Mononuclear cell (primary cell): ENCODE data around the gene MCF2L2. TPM values are rescaled to one million over a fixed set of nuclear protein-coding genes. Genes with fewer than 3 reads are reported as not detected.

Experiments used
- H3K27me3 ChIP-seq: 2 replicates; pipeline ENCODE4 v1.6.0; 2011; ENCODE audit warnings: low read length, control low read depth; ENCODE audit not compliant: insufficient read depth
- H3K4me1 ChIP-seq: 2 replicates; pipeline ENCODE4 v1.5.1; 2011; ENCODE audit warnings: mild to moderate bottlenecking, low read length, control low read depth; ENCODE audit not compliant: insufficient read depth
- H3K4me3 ChIP-seq: 2 replicates; pipeline ENCODE4 v1.5.1; 2011; ENCODE audit warnings: mild to moderate bottlenecking, low read length, moderate library complexity
- H3K9me3 ChIP-seq: 2 replicates; pipeline ENCODE4 v1.5.1; 2011; ENCODE audit warnings: low read depth, mild to moderate bottlenecking, control low read depth, low read length
- total RNA-seq: library from RNA; depleted of rRNA; stranded (reverse); fragments of >200 nt; gene quantifications from one replicate; pipeline ENCODE4 v1.2.3, GENCODE V29; 2012

The MCF2L2 gene
- total RNA-seq, 1 donor: 2.9 TPM

DNA sequence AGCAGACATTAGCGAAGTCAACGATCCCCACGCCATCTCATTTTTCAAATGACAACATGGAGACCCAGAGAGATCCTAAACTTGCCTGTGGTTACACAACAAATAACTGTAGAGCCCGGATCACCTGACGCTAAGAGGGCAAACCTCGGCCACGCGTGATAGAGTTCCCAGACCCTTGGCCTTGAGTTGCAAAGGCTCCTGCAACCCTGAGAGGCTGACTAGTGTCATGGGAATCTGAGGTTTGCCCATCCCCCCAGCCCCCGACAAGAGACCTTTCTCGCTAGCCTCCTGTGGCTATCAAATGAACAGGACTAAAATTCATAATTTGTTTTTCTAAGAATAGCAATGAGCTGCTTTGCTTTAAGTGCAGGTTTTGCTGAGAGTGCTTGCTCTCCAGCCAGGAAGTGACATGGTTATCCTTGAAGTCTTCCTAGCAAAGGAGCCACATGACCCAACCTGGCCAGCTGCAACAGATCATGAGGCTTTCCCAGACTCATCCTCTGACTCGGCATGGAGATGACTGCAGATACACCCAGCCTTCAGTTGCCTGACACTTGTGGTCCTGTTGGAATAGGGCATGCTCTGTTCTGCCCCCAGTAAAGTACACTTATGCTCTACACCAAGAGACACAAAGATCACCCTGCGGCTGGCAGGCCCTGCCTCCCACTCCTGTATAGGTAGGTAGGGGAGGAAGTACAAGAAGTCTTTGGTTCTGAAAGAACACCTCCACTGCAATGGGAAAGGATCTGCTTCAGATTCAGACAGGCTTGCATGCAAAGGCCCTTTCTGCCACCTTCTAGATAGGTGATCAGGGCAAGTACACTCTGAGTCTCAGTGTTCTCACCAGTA is 36.0 kb downstream of the MCF2L2 start:
- Histone ChIP-seq H3K9me3 (no peaks in the 10 kb centered on the region), H3K4me1 (no peaks in the 10 kb centered on the region), H3K27me3 (no peaks in the 10 kb centered on the region), H3K4me3 (no peak overlapping the region)

DNA sequence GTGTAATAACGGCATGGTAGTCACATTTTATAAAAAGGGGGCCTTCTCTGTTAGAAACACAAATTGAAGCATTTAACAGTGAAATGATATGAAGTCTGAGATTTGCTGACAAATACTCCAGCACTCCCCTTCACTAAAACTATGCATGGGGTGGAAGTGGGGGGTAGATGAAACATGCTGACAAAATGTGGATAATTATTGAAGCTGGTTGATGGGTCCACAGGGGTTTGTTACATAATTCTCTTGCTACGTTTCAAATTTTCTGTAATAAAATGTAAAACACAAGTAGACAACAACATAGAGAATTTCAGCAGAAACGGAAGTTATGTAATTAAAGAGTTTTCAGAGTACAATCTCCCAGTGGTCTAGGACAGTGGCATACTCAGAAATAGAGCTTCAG is 37.0 kb downstream of the MCF2L2 start:
- no peak overlapping the region for H3K4me3 ChIP-seq
- H3K9me3 ChIP-seq: no peaks in the 10 kb centered on the region
- H3K4me1 ChIP-seq: no peaks in the 10 kb centered on the region
- no peaks in the 10 kb centered on the region for H3K27me3 ChIP-seq

DNA sequence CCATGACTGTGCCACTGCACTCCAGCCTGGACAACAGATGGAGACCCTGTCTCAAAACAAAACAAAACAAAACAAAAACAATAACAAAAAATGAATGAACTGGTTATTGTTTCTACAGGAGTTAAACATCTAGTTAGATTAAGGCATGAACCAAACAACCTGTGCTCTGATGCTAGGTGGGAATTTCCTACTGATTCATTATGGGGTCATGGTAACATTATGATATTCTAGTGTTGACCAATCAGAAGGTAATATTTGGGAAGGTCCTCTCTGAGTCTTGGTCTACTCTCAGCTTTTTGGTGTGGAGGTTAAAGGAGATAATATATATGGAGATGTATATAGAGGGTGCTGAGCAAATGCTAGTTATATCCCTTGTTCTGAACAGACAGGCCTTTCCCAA is 37.6 kb downstream of the MCF2L2 start:
- Histone ChIP-seq H3K27me3 (no peaks in the 10 kb centered on the region), H3K9me3 (no peaks in the 10 kb centered on the region), H3K4me3 (no peak overlapping the region), H3K4me1 (no peaks in the 10 kb centered on the region)

DNA sequence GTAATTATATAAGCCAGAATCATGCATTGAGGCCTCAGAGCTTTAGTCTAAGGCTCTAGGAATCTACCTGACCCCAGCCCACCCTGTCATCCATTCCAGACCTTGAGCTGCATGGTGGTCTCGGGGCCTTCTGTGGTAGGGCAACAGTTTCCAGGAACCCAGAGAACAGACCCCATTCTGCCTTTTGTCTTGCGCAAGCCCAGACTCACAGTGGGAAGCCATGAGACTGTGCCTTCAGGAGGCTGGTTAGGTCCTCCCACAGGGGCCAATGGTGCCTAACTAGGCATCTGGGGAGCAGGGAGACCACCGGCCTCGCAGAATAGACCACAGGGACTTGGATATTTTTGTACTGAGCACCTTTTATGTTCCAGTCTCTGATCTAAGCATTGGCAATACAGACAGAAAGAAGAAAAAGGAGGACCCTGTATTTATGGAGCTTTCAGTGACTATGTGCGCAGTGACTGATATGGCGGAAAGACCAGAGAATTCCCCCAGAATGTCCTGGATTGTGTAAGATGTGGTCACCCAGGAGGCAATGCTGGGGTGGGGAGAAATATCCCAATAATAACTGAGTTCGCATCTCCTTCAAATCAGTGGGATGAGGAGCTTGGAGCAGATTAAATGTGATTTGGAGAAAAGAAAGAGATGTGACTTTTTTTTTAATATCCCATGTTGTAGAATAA is 40.1 kb downstream of the MCF2L2 start:
- no peak overlapping the region for H3K4me3 ChIP-seq
- no peaks in the 10 kb centered on the region for H3K4me1 ChIP-seq
- no peaks in the 10 kb centered on the region for H3K9me3 ChIP-seq
- H3K27me3 ChIP-seq: no peaks in the 10 kb centered on the region

DNA sequence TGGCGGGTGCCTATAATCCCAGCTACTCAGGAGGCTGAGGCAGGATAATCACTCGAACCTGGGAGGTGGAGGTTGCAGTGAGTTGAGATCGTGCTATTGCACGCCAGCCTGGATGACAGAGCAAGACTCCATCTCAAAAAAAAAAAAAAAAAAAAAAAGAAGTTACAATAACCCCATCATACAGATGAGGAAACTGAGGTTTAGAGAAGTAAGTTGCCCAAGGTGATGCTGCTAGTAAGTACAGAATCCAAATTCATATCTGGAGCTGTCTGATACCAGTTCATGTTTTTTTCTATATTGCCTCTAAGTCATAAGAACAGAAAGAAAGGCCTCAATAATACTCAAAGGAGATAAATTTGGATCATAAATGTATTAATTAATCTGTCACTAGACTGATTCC is 40.6 kb downstream of the MCF2L2 start:
- Histone ChIP-seq H3K27me3 (no peaks in the 10 kb centered on the region), H3K4me1 (no peaks in the 10 kb centered on the region), H3K9me3 (no peaks in the 10 kb centered on the region), H3K4me3 (no peak overlapping the region)

DNA sequence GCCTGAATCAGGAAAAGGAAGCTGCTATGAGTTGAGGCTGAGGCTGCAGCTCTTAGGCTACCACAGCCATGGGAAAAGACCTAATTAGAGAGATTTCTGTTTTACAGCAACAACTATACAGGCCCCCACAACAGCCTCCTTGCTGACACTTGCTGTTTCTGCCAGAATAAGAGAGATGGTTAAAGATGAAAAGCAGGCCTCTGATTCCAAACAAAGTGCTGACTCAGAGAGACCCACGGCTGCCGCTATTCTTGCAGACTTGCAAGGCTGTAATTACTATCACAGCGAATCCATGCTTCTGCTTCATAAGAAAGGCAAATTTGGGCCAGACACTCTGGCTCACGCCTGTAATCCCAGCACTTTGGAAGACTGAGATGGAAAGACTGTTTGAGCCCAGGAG is 41.8 kb downstream of the MCF2L2 start:
- H3K4me1 ChIP-seq: peaks cover 6% of the 10 kb centered on the region
- no peaks in the 10 kb centered on the region for H3K9me3 ChIP-seq
- no peaks in the 10 kb centered on the region for H3K27me3 ChIP-seq
- H3K4me3 ChIP-seq: no peak overlapping the region

DNA sequence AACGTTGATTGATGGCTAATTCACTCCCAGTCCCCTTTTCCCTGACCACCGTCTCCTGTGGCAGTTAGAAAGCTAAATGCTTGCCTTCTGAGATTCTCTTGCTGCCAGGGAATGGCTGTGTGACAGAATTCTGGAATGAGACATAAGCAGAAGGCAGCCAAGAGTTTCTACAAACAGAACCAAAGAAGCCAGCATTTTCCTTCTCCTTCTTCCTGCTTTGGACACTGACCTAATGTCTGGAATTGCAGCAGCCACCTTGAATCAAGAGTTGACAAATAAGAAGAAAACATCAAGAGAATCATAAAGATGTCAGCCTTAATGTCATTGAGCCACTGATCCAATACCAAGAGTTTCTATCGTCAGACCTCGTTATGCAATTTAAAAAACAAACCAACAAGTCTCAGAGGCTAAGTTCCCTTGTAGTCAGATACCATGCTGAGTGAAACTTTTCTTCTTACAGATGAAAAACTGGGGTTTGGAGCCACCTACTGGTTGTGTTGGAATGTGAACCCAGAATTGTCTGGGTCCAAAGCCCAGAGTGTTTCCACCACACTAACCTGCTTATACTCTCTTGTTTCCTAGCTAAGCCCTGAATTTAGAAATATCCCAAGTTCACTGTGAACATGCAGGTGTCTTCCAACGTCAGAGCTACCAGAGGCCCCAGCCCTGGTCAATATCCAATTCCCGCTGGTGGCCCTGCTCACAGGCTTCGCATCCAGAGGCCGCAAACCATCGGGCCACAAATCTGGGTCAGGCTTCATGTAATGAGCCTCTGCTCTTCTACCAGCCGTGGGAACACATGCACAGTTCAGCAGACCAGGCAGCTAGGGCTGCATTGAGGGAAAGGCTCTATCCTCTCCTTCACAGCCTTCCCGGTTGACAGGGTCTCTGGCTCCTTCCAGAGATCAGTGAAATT is 42.5 kb downstream of the MCF2L2 start:
- peaks cover 12% of the 10 kb centered on the region for H3K4me1 ChIP-seq
- H3K9me3 ChIP-seq: no peaks in the 10 kb centered on the region
- no peak overlapping the region for H3K4me3 ChIP-seq
- H3K27me3 ChIP-seq: no peaks in the 10 kb centered on the region

DNA sequence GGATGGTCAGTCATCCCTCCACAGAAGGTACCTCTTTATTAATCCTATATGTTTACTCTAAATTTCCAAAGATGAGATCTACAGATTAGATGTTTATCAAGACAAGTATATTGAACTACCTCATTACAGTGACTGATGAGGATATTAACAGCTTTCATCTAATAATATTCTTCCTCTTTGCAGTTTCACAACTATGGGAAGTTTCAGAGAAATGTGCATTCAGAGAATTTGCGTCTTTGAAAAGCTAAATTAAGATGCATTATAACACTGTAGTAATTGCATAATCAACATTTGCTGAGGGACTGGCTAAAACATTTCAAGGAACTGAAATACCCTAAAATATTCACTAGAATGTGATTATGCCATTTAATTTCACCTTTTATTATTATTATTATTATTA is 46.7 kb downstream of the MCF2L2 start:
- Histone ChIP-seq H3K27me3 (no peaks in the 10 kb centered on the region), H3K9me3 (no peaks in the 10 kb centered on the region), H3K4me3 (no peak overlapping the region), H3K4me1 (peaks cover 35% of the 10 kb centered on the region)

DNA sequence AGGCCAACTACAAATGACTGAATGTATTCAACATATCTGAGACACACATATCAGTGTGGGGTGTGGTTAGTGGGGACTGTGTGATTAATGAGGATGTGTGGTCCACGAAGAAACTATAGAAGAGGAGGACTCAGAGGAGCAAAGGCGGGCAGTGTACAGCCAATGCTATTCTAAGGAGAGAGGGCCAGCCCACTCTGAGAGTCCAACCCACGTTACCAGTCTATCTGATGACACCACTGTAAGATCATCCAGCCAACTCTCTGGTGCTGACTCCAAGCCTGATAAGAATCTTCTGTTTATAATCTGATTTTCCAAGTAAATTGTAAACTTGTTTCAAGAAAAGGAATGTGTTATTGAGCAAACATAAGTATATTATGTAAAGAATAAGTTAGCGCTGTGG is 47.2 kb downstream of the MCF2L2 start:
- Histone ChIP-seq H3K27me3 (no peaks in the 10 kb centered on the region), H3K9me3 (no peaks in the 10 kb centered on the region), H3K4me3 (no peak overlapping the region), H3K4me1 (peaks cover 39% of the 10 kb centered on the region)

DNA sequence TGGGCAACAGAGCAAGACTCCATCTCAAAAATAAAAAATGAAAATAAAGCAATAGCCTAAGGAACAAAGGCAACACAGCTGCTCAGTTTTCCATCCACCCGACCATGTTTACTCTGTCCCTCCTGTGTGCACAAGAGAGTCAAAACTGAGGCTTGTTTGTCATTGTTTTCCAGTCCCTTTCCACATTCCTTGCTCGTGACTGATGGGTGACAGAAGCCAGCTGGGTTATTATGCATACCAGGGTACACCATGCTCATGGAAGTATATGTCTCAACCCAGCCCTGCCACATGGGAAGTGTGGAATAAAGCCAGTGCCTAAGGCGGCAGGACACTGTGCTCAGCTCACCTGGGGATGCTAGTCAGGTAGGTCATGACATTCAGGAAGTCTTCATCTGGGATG is 49.5 kb downstream of the MCF2L2 start:
- Histone ChIP-seq H3K4me3 (no peak overlapping the region), H3K4me1 (peaks cover 50% of the 10 kb centered on the region), H3K27me3 (no peaks in the 10 kb centered on the region), H3K9me3 (no peaks in the 10 kb centered on the region)

DNA sequence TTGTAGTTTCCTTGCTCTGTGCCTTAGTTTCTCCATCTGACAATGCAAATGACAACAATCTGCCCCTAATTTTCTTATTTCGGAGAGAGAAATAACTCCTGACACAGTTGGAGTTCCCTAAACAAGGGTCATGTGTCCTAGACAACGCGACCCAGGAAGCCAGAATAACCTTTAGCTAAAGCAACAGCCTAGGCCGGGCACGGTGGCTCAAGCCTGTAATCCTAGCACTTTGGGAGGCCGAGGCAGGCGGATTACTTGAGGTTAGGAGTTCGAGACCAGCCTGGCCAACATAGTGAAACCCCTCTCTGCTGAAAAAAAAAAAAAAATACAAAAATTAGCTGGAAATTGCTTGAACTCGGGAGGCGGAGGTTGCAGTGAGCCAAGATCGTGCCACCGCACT is 49.9 kb downstream of the MCF2L2 start:
- H3K4me1 ChIP-seq: peaks cover 50% of the 10 kb centered on the region

DNA sequence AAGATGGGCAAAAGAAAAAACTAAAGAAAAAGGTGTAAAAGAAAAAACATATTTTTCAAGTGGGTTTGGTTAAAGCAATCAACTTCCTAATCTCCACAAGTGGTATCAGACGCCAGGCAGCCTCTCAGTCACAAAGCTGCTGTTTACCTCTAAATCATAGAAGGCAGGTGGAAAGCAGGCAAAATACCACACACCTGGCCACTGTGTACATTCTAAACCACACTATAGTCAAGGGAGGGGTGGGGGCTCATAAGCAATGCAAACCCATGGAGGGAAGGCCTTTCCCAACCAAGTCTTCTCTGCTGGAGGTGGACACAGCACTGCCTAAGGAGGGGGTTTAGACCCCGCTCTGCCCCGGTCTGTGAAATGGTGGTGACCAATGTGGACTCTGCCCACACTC is 50.4 kb downstream of the MCF2L2 start:
- H3K4me1 ChIP-seq: peaks cover 50% of the 10 kb centered on the region
- no peak overlapping the region for H3K4me3 ChIP-seq

More for the DNA sequence above, 49.9 kb downstream of the MCF2L2 start:
- no peak overlapping the region for H3K4me3 ChIP-seq
- no peaks in the 10 kb centered on the region for H3K9me3 ChIP-seq
- H3K27me3 ChIP-seq: no peaks in the 10 kb centered on the region

DNA sequence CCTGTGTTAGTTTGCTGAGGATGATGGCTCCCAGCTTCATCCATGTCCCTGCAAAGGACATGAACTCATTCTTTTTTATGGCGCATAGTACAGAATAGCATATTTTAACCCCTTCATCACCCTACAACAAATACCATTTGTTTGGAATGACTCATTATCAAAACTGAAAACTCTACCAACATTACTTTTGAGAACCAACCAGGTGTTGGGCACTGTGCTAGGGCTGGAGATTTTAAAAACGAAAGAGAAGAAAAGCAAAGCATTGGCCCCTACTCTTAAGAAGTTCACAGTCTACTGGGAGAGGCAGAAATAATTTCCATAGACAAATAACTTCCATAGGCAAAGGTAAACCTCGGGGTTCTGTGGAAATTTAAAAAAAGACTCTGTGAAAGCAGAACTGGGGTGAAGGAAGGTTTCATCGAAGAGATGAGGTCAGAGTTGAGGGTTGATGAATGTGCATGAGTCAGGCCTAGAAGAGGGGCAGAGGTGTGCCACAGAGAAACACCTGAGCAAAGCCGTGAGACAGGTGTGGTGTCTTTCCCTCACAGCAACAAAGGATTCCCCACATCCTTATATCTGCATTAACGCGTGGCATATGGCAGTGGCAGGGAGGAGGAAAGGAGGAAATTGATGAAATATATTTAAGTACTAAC is 51.0 kb downstream of the MCF2L2 start:
- Histone ChIP-seq H3K4me3 (no peak overlapping the region), H3K4me1 (peaks cover 50% of the 10 kb centered on the region), H3K27me3 (no peaks in the 10 kb centered on the region), H3K9me3 (no peaks in the 10 kb centered on the region)

More for the DNA sequence above, 50.4 kb downstream of the MCF2L2 start:
- Histone ChIP-seq H3K9me3 (no peaks in the 10 kb centered on the region), H3K27me3 (no peaks in the 10 kb centered on the region)

DNA sequence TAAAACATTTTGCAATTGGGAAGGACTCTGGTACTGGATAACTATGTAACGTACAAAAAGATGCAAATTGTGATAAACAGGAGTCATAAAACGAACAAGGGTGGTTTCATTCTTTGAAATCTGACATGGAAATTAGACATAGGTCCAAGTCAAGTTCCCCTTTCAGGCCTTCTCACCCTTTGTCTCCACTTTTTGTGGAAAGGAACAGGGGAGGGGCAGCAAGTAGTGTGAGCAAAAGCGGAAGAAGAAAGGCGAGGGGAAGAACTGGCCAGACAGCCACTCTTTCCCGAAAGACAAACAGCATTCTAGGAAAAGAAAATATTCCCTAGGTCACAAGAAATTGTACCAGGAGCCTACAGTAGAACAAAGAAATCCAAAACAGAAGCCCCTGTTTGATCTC is 52.6 kb downstream of the MCF2L2 start:
- Histone ChIP-seq H3K4me1 (peaks cover 40% of the 10 kb centered on the region), H3K4me3 (no peak overlapping the region), H3K27me3 (no peaks in the 10 kb centered on the region), H3K9me3 (no peaks in the 10 kb centered on the region)
